Upper lobe of left lung (tissue), 4 donors: ENCODE data around the gene GPR65.

Source experiments
- CTCF ChIP-seq, 6 experiments: fragments of 450-650 bp in 4 of 6; fragments of 200-600 bp in 2 of 6; sonication (generic) in 2 of 6; IDR thresholded peaks; one replicate each; pipeline ENCODE4 v1.5.1; 2016 to 2019; ENCODE audit warnings: antibody characterized with exemption in 6 of 6
- POLR2A ChIP-seq, 4 donors: fragments of 450-650 bp; IDR thresholded peaks; one replicate each; pipeline ENCODE4 v1.5.1; 2016 to 2017; ENCODE audit warnings: antibody characterized with exemption in 4 of 4, mild to moderate bottlenecking in 2 of 4
- POLR2AphosphoS5 ChIP-seq, 2 donors: sonication (generic); formaldehyde crosslinking; IDR thresholded peaks; one replicate each; pipeline ENCODE4 v1.5.1; 2017; ENCODE audit warnings: antibody characterized with exemption in 2 of 2

- no peak for TF ChIP-seq CTCF (IDR thresholded peaks at IDR 0.05)
- TF ChIP-seq POLR2A (IDR thresholded peaks at IDR 0.05), result no peak
- TF ChIP-seq POLR2AphosphoS5 (IDR thresholded peaks at IDR 0.05), result no peak
These were observed 5.7 kb upstream of the GPR65 start for GRCh38 chr14:87999277-87999676.
